ENCODE results near the gene FRMPD3. TPM values are rescaled to one million over a fixed set of nuclear protein-coding genes. Genes with fewer than 3 reads are reported as not detected.

The FRMPD3 gene
- total RNA-seq, 1 experiment from 2014 or later = 0.05 TPM

DNA sequence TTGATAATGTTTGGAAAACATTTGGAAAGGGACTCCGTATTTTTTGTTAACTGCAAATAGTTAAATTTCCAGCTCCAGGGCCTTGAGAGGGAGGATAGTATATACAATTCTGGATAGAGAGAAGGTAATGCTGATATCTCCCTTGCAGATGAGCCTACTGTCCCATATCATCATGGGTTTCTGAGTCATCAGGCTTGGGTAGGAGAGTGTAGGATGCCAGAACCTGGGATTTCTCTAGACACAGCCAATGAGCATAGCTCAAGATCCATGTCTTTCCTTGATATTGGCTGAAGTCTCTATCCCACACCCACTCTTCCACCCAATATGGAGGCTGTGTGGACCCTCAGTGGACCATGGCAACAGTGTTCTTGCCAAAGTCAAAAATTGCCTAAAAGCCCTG lies 7.8 kb downstream of the FRMPD3 start:
- H3K9me3 ChIP-seq = no peaks in the 10 kb centered on the region
- H3K4me1 ChIP-seq = no peaks in the 10 kb centered on the region
- H3K27me3 ChIP-seq (replicated peaks; ENCODE audit: control insufficient read depth, insufficient read depth, low read length) = no peaks in the 10 kb centered on the region
- no peak overlapping the region for H3K27ac Mint-ChIP-seq (ENCODE audit: unreplicated experiment)
- no peak overlapping the region for H3K4me3 ChIP-seq (ENCODE audit: low read depth, low read length)
- BruUV-seq (replicated peaks) = no TSS peak
- DNase-seq = no peak
- H3K27me3 Mint-ChIP-seq (ENCODE audit: insufficient read depth, unreplicated experiment) = peaks cover 15% of the 10 kb centered on the region
- no peaks in the 10 kb centered on the region for H3K9me3 Mint-ChIP-seq (ENCODE audit: unreplicated experiment)
- ChIA-PET POLR2A (no interaction called here), CTCF (no interaction called here)
- intact Hi-C loops (cut with micrococcal nuclease; ENCODE audit: unreplicated experiment) = no loop called here
- TF ChIP-seq, protein P1, sequence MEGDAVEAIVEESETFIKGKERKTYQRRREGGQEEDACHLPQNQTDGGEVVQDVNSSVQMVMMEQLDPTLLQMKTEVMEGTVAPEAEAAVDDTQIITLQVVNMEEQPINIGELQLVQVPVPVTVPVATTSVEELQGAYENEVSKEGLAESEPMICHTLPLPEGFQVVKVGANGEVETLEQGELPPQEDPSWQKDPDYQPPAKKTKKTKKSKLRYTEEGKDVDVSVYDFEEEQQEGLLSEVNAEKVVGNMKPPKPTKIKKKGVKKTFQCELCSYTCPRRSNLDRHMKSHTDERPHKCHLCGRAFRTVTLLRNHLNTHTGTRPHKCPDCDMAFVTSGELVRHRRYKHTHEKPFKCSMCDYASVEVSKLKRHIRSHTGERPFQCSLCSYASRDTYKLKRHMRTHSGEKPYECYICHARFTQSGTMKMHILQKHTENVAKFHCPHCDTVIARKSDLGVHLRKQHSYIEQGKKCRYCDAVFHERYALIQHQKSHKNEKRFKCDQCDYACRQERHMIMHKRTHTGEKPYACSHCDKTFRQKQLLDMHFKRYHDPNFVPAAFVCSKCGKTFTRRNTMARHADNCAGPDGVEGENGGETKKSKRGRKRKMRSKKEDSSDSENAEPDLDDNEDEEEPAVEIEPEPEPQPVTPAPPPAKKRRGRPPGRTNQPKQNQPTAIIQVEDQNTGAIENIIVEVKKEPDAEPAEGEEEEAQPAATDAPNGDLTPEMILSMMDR (IDR thresholded peaks at IDR 0.05; ENCODE audit: insufficient read depth in 1 of 2, low read depth in 1 of 2, low read length in 1 of 2, severe bottlenecking in 1 of 2, unreplicated experiment in 1 of 2) = no peak
- no peak overlapping the region for H3K4me3 Mint-ChIP-seq (ENCODE audit: unreplicated experiment)
- no peaks in the 10 kb centered on the region for H3K4me1 Mint-ChIP-seq (ENCODE audit: low read depth, unreplicated experiment)
- H3K36me3 ChIP-seq (ENCODE audit: control insufficient read depth, insufficient read depth, low read length) = no peaks in the 10 kb centered on the region
- H3K36me3 Mint-ChIP-seq (ENCODE audit: insufficient read depth, unreplicated experiment) = no peaks in the 10 kb centered on the region

DNA sequence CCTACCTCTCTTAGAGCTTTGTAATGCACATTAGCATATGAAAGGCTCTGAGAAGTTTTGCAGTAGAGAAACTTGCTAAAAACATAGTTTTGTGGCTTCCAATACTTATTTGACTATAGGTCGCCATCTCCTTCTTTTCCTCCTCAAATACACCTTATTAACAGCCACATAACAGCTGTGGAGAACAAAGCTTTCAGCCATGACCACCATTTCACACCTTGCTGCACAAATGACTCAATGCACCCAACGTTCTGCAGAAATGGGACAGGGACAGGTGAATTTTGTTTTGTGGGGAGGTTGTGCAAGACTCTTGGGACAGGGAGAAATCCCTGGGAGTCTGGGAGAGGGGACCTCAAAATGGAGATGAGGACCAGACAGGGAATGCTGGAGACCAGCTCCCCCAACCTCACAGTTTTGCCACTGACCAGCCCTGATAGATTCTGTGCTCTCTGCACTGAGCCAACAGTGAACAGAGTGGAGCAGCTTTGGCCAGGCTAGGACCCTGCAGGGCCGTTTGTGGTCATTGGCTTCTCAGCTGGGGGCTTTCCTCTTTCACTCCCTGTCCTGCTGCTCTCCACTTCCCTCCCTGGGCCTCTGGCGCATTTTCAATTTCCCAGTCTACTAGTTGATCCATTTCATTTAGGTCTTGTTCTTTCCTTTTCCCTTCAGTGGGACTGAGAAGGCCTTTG lies 16.6 kb downstream of the FRMPD3 start:
- H3K27me3 ChIP-seq (replicated peaks; ENCODE audit: control insufficient read depth, insufficient read depth, low read length) = no peaks in the 10 kb centered on the region
- Mint-ChIP-seq H3K9me3 (ENCODE audit: unreplicated experiment) (no peaks in the 10 kb centered on the region), H3K27ac (ENCODE audit: unreplicated experiment) (no peak overlapping the region), H3K4me1 (ENCODE audit: low read depth, unreplicated experiment) (no peaks in the 10 kb centered on the region), H3K4me3 (ENCODE audit: unreplicated experiment) (no peak overlapping the region), H3K27me3 (ENCODE audit: insufficient read depth, unreplicated experiment) (peaks cover 4% of the 10 kb centered on the region), H3K36me3 (ENCODE audit: insufficient read depth, unreplicated experiment) (no peaks in the 10 kb centered on the region)
- intact Hi-C loops (cut with micrococcal nuclease; ENCODE audit: unreplicated experiment) = no loop called here
- ChIA-PET POLR2A (no interaction called here), CTCF (no interaction called here)
- no peak for DNase-seq
- H3K4me1 ChIP-seq = no peaks in the 10 kb centered on the region
- no peaks in the 10 kb centered on the region for H3K36me3 ChIP-seq (ENCODE audit: control insufficient read depth, insufficient read depth, low read length)
- H3K9me3 ChIP-seq = no peaks in the 10 kb centered on the region
- BruUV-seq (replicated peaks) = no TSS peak
- TF ChIP-seq, protein P1 (IDR thresholded peaks at IDR 0.05; ENCODE audit: insufficient read depth in 1 of 2, low read depth in 1 of 2, low read length in 1 of 2, severe bottlenecking in 1 of 2, unreplicated experiment in 1 of 2) = no peak
- H3K4me3 ChIP-seq (ENCODE audit: low read depth, low read length) = no peak overlapping the region

DNA sequence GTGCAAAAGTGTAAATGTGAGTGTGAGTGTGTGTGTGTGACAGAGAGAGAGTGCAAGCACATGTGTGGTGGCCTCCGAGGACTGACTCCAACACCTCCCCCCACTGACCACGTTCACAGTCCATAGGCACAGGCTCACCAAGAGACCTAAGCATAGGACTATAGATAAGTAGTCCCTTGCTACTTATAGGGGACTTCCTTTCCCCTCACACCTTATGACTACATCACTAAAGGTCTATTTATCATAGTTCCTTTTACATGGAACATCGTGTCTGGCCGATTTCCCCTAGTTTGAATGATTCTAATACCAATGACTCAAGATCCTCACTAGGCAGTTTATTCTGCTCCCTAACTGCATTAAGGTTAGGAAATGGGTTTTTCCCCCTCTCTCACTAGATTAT lies 17.8 kb downstream of the FRMPD3 start:
- no peak for DNase-seq
- Histone ChIP-seq H3K9me3 (no peaks in the 10 kb centered on the region), H3K4me3 (ENCODE audit: low read depth, low read length) (no peak overlapping the region), H3K27me3 (replicated peaks; ENCODE audit: control insufficient read depth, insufficient read depth, low read length) (no peaks in the 10 kb centered on the region), H3K36me3 (ENCODE audit: control insufficient read depth, insufficient read depth, low read length) (no peaks in the 10 kb centered on the region), H3K4me1 (no peaks in the 10 kb centered on the region)
- Mint-ChIP-seq H3K27me3 (ENCODE audit: insufficient read depth, unreplicated experiment) (no peaks in the 10 kb centered on the region), H3K27ac (ENCODE audit: unreplicated experiment) (no peak overlapping the region), H3K36me3 (ENCODE audit: insufficient read depth, unreplicated experiment) (no peaks in the 10 kb centered on the region), H3K4me3 (ENCODE audit: unreplicated experiment) (no peak overlapping the region), H3K9me3 (ENCODE audit: unreplicated experiment) (no peaks in the 10 kb centered on the region), H3K4me1 (ENCODE audit: low read depth, unreplicated experiment) (no peaks in the 10 kb centered on the region)
- no TSS peak for BruUV-seq (replicated peaks)
- TF ChIP-seq, protein P1 (IDR thresholded peaks at IDR 0.05; ENCODE audit: insufficient read depth in 1 of 2, low read depth in 1 of 2, low read length in 1 of 2, severe bottlenecking in 1 of 2, unreplicated experiment in 1 of 2) = no peak
- CTCF ChIA-PET = no interaction called here
- intact Hi-C loops (cut with micrococcal nuclease; ENCODE audit: unreplicated experiment) = no loop called here
- POLR2A ChIA-PET = no interaction called here
